Measurements from ENCODE around the gene S100A2. TPM values are rescaled to one million over a fixed set of nuclear protein-coding genes. Genes with fewer than 3 reads are reported as not detected.
A peak's percentile ranks its signal among the peaks of the same experiment; 100 is the strongest.

The S100A2 gene
- total and polyA plus RNA-seq, 2 of the 13 experiments (the other 11 are each of a cell fraction or from before 2014, with no cell fraction given), result 1.2 TPM

- TF ChIP-seq ZBTB38 (CRISPR knock-in tag; IDR thresholded peaks at IDR 0.05) (peak; percentile 80), ZNF44 (CRISPR knock-in tag; IDR thresholded peaks at IDR 0.05) (no peak), NKX3-1 (CRISPR knock-in tag; IDR thresholded peaks at IDR 0.05) (0 out of 2 replicates have a peak, but pooled peaks have one; percentile 34), NFYB (CRISPR knock-in tag; IDR thresholded peaks at IDR 0.05) (no peak; the same call in 1 of the 2 replicates), ZC3H13 (CRISPR knock-in tag; IDR thresholded peaks at IDR 0.05) (no peak), BHLHE40 (IDR thresholded peaks at IDR 0.05; ENCODE audit: low read length) (no peak), ZNF30 (CRISPR knock-in tag; IDR thresholded peaks at IDR 0.05) (no peak), MTF2 (CRISPR knock-in tag; IDR thresholded peaks at IDR 0.05; ENCODE audit: borderline replicate concordance) (no peak), ESRRA (CRISPR knock-in tag; IDR thresholded peaks at IDR 0.05; ENCODE audit: low read depth) (no peak), POLR2AphosphoS2 (IDR thresholded peaks at IDR 0.05; ENCODE audit: low read depth, low read length) (no peak), PRMT3 (CRISPR knock-in tag; IDR thresholded peaks at IDR 0.05; ENCODE audit: borderline replicate concordance, low read depth) (no peak), LCORL (IDR thresholded peaks at IDR 0.05) (no peak), LCORL (CRISPR knock-in tag; IDR thresholded peaks at IDR 0.05) (no peak; the same call in 1 of the 2 replicates), NCOA2 (CRISPR knock-in tag; IDR thresholded peaks at IDR 0.05) (no peak), MAFK (conservative IDR thresholded peaks at IDR 0.05 in 1 of 2, IDR thresholded peaks at IDR 0.05 in 1 of 2; ENCODE audit: low read length in 2 of 2) (no peak), ZNF7 (CRISPR knock-in tag; IDR thresholded peaks at IDR 0.05) (no peak), PAF1 (CRISPR knock-in tag; IDR thresholded peaks at IDR 0.05) (no peak), CHCHD3 (CRISPR knock-in tag; IDR thresholded peaks at IDR 0.05) (no peak), ZSCAN9 (CRISPR knock-in tag; IDR thresholded peaks at IDR 0.05; ENCODE audit: borderline replicate concordance) (no peak), ZFP82 (CRISPR knock-in tag; IDR thresholded peaks at IDR 0.05; ENCODE audit: borderline replicate concordance) (no peak), HDAC2 (CRISPR knock-in tag; IDR thresholded peaks at IDR 0.05) (peak; percentile 48; the same call in 1 of the 2 replicates), KAT8 (CRISPR knock-in tag; IDR thresholded peaks at IDR 0.05) (peak; percentile 57; the same call in 1 of the 2 replicates), SMYD3 (CRISPR knock-in tag; IDR thresholded peaks at IDR 0.05) (no peak)
- TF ChIP-seq, protein P1, sequence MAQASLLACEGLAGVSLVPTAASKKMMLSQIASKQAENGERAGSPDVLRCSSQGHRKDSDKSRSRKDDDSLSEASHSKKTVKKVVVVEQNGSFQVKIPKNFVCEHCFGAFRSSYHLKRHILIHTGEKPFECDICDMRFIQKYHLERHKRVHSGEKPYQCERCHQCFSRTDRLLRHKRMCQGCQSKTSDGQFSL (CRISPR knock-in tag; IDR thresholded peaks at IDR 0.05), result no peak
- TF ChIP-seq, protein P2, sequence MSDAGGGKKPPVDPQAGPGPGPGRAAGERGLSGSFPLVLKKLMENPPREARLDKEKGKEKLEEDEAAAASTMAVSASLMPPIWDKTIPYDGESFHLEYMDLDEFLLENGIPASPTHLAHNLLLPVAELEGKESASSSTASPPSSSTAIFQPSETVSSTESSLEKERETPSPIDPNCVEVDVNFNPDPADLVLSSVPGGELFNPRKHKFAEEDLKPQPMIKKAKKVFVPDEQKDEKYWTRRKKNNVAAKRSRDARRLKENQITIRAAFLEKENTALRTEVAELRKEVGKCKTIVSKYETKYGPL (CRISPR knock-in tag; IDR thresholded peaks at IDR 0.05), result no peak
- TF ChIP-seq, protein P3, sequence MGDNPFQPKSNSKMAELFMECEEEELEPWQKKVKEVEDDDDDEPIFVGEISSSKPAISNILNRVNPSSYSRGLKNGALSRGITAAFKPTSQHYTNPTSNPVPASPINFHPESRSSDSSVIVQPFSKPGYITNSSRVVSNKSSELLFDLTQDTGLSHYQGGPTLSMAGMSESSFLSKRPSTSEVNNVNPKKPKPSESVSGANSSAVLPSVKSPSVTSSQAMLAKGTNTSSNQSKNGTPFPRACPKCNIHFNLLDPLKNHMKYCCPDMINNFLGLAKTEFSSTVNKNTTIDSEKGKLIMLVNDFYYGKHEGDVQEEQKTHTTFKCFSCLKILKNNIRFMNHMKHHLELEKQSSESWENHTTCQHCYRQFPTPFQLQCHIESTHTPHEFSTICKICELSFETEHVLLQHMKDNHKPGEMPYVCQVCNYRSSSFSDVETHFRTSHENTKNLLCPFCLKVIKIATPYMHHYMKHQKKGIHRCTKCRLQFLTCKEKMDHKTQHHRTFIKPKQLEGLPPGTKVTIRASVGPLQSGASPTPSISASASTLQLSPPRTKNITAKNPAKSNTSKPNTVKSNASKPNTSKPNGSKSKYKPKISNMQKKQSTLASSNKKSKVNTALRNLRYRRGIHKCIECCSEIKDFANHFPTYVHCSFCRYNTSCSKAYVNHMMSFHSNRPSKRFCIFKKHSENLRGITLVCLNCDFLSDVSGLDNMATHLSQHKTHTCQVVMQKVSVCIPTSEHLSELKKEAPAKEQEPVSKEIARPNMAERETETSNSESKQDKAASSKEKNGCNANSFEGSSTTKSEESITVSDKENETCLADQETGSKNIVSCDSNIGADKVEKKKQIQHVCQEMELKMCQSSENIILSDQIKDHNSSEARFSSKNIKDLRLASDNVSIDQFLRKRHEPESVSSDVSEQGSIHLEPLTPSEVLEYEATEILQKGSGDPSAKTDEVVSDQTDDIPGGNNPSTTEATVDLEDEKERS (CRISPR knock-in tag; IDR thresholded peaks at IDR 0.05), result no peak
Observed at GRCh38 chr1:153545067-153546055, 20.3 kb downstream of the S100A2 start, which contains the start of gene S100A4 (continued).

Data from HepG2 (cell line).